ENCODE measurements around the gene CLEC3B.
A peak's percentile ranks its signal among the peaks of the same experiment; 100 is the strongest.

Gene CLEC3B

DNA sequence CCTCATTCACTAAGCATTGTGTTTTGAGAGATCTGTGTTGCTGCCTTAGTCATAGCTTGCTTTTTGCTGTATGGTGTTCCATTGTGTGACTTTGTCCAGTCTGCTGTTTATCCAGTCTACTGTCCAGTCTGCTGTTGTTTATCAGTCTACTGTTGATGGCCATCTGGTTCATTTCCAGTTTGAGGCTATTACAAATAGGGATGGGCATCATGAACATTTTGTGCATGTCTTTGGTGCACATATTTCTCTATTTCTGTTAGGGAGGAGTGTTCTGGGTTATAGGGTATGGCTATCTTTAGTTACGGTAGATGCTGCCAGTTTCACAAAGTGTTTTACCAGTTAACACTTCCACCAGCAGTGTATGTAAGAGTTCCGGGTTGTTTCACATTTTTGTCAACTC is 22.2 kb upstream of the CLEC3B start:
- no peak for DNase-seq

GRCh38 chr3:45007091-45007490 is 19.0 kb upstream of the CLEC3B start:
- no peak for DNase-seq

GRCh38 chr3:45008117-45008516 is 18.0 kb upstream of the CLEC3B start:
- no peak for DNase-seq

GRCh38 chr3:45009868-45010267 is 16.2 kb upstream of the CLEC3B start:
- DNase-seq, result no peak

DNA sequence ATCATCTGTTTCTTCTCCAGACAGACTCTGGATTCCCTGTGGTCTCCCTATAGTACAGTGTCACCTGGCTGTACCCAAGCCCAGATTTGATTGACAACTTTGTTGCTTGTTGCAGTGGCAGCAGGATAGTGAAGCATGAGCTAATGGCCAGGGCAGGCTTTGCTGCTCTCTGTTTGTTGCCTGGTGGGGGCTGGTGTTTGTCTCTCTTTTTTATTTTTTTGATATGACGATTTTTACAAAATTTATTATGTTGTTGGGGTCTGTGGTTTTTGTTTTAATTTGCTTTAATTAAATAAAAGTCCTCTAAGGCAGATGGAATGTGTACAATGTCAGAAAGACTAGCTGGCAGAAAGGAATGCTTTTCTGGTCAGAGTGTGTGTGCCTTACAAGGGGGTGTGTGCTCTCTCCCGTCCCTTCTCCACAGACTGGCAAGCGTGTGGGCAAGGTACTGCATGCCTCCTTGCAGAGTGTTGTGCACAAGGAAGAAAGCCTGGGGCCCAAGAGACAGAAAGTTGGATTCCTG is 15.2 kb upstream of the CLEC3B start:
- no peak for DNase-seq

GRCh38 chr3:45011756-45012508 is 14.2 kb upstream of the CLEC3B start:
- no peak for DNase-seq

- no peak for DNase-seq
These were observed 13.5 kb upstream of the CLEC3B start for GRCh38 chr3:45012577-45012976.

- no peak for DNase-seq
These were observed 9.2 kb upstream of the CLEC3B start for GRCh38 chr3:45016916-45017315.

- DNase-seq, result no peak
These were observed 8.3 kb upstream of the CLEC3B start for GRCh38 chr3:45017821-45018220.

- DNase-seq, result no peak
These were observed 5.6 kb upstream of the CLEC3B start for GRCh38 chr3:45020534-45020933.

DNA sequence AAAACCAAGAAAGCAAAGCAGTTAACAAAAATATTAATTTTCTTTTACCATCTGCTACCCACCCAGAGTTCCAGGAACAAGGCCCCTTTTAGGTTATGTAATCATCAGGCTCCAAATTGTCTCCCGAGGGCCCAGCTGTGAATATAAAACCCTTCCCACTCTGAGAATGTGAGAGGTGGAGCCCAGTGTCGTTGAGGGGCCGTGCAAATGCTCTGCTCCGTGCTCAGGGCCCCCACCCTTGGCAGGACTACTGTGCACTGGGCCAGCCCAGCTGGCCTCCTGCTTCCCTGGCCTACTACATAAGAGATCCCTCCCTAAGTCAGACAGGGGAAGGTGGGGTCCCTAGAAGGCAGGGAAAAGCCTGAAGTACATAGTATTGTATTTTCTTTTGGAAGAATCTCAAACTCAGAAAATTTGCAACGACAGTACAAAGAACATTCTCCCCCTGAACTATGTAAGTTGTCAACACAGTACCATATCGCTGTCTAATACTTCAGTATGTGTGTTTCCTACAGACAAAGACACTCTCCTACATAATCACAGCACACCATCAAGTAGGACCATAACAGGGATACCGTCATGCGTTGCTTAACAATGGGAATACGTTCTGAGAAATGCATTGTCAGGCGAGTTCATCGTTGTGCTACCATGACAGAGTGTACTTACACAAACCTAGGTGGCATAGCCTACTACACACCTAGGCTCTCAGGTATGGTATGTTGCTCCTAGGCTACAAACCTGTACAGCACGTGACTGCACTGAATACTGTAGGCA is 4.4 kb upstream of the CLEC3B start:
- DNase-seq, result no peak

- no peak for DNase-seq
These were observed 2.4 kb upstream of the CLEC3B start for GRCh38 chr3:45023675-45024074.

GRCh38 chr3:45024542-45025255 is 1.4 kb upstream of the CLEC3B start:
- DNase-seq, result no peak

DNA sequence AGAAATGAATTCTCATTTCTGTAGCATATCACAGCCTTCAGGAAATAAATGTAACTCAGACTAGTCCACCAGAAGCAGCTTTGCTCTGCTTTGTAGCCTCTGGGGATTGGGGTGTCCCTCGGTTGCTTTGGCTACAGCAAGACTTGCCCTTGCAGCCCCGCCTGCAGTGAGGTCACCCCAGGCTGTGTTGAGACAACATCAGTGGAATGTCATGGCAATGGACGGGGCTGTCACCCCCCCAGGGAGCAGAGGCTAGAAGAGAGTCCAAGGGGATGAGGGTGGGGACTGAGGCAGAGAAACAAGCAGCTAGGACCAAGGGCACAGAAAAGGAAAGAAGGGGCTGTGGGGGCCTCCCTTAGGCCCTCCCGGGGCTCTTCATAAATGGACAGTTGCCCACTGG is 854 bp downstream of the CLEC3B start:
- DNase-seq, result no peak

DNA sequence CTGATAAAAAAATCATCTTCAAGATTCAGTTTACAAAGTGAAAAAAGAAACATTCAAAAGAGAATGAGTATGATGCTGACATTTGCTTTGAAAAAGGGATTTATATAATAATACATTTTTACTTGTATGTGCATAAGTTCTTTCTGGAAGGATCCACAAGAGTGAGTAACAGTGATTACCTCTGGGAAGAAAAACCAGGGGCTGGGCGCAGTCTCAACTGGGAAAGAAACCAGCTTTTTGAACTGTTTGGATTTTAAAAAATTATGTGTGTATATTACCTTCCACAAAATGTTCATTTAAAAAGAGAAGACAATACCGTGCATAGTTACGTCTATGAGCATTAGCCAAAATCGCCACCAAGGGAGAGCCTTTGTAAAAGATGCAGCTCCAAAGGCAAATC is 1.3 kb downstream of the CLEC3B start:
- DNase-seq, result no peak

GRCh38 chr3:45029216-45029615 is 3.1 kb downstream of the CLEC3B start:
- no peak for DNase-seq

GRCh38 chr3:45029661-45030060 is 3.6 kb downstream of the CLEC3B start:
- no peak for DNase-seq

DNA sequence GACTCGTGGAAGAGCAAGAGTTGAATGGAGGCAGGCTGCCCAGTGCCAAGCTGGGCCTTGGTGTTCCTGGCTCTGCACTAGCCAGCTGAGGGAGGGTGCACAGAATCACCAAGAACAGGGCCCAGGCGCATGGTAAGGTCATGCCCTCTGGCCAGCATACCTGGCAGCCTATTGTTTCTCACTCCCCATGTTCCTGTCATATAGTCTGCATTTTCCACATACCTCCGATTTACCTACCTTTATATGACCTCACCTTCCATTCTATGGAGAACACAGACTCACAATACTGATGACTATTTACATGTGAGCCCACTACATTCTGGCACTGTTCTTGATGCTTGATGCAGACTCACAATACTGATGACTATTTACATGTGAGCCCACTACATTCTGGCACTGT is 5.4 kb downstream of the CLEC3B start:
- no peak for DNase-seq

GRCh38 chr3:45032113-45032512 is 6.0 kb downstream of the CLEC3B start:
- DNase-seq, result no peak

DNA sequence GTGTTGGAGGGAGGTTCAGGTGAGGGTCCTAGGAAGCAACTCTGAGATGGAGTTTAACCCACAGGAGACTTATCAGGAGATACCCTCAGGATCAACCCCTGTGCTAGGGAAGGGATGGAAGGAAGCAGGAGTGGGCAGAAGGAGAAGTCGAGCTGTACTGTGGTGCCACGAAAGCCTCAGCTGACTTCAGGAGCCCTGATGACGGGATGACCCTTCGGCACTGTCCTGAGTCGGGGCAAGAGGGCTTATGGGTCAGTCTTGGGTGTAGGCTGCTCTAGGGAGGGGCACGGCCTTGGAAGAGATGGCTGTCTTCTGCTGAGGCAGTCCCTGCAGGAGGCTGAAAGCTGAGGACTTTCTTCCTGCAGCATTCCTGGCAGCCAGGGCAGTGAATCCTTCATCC is 7.7 kb downstream of the CLEC3B start:
- no peak for DNase-seq

- no peak for DNase-seq
These were observed 8.6 kb downstream of the CLEC3B start for GRCh38 chr3:45034612-45035252.

- DNase-seq, result peak; percentile 41
These were observed 9.6 kb downstream of the CLEC3B start for GRCh38 chr3:45035441-45036301.
